Uterus (tissue), 4 donors: ENCODE measurements around the gene NDUFV3. TPM values are rescaled to one million over a fixed set of nuclear protein-coding genes. Genes with fewer than 3 reads are reported as not detected.
"Not testable (repeated sequence)": the region's sequence is repeated elsewhere in the genome, so short reads cannot be mapped to it uniquely, and the experiment has no call there.

Source experiments
- DNase-seq, 2 donors: peaks; one replicate each; pipeline ENCODE4 v3.0.0-alpha.2; 2019 to 2020
- H3K27ac ChIP-seq, 2 donors: fragments of 200-600 bp; sonication (generic); 1 replicate in 1 of 2; 2 replicates in 1 of 2; pipeline ENCODE4 v1.5.1; 2016 to 2018
- H3K27me3 ChIP-seq, 2 donors: fragments of 200-600 bp; sonication (generic); one replicate each; pipeline ENCODE4 v1.5.1; 2018 to 2019; ENCODE audit warnings: control low read depth in 1 of 2
- H3K36me3 ChIP-seq, 2 donors: fragments of 200-600 bp; sonication (generic); one replicate each; pipeline ENCODE4 v1.5.1; 2019; ENCODE audit warnings: control low read depth in 1 of 2
- H3K4me1 ChIP-seq, 2 donors: fragments of 200-600 bp; sonication (generic); one replicate each; pipeline ENCODE4 v1.5.1; 2018 to 2019; ENCODE audit warnings: control low read depth in 1 of 2
- H3K4me3 ChIP-seq, 2 donors: fragments of 200-600 bp; sonication (generic); 1 replicate in 1 of 2; 2 replicates in 1 of 2; pipeline ENCODE4 v1.5.1; 2018 to 2019; ENCODE audit warnings: mild to moderate bottlenecking in 1 of 2
- H3K9me3 ChIP-seq, 2 donors: fragments of 200-600 bp; sonication (generic); one replicate each; pipeline ENCODE4 v1.5.1; 2019; ENCODE audit warnings: control low read depth in 1 of 2
- CTCF ChIP-seq, 4 experiments: fragments of 200-600 bp in 2 of 4; fragments of 450-650 bp in 2 of 4; sonication (generic) in 2 of 4; IDR thresholded peaks; one replicate each; pipeline ENCODE4 v1.5.1; 2016 to 2019; ENCODE audit warnings: antibody characterized with exemption in 4 of 4, mild to moderate bottlenecking in 2 of 4, moderate library complexity in 1 of 4
- POLR2A ChIP-seq, 2 donors: fragments of 450-650 bp; IDR thresholded peaks; one replicate each; pipeline ENCODE4 v1.6.1; 2016; ENCODE audit warnings: antibody characterized with exemption in 2 of 2, mild to moderate bottlenecking in 1 of 2, moderate library complexity in 1 of 2
- intact Hi-C: fragments of 100-400 bp; cut with DNase I; formaldehyde crosslinking; loops from one replicate; pipeline ENCODE4 v1.15.1; 2023; ENCODE audit warnings: low total_unique reads
- total RNA-seq, 4 donors: library from RNA; depleted of rRNA in 3 of 4; stranded (reverse); fragments of >200 nt in 3 of 4; gene quantifications; one replicate each; pipeline versions ENCODE4 v1.1.0 to v1.2.4, GENCODE V29; 2014 to 2023
- donor health status: DM: yes; HTN: yes; CAD: no.

The NDUFV3 gene
- total RNA-seq, 4 donors from 2014 or later: 41.5 to 55.9 (median 45.7) TPM

GRCh38 chr21:42847051-42847707 is 45.9 kb upstream of the NDUFV3 start:
- no peak overlapping the region for H3K4me3 ChIP-seq
- no peaks in the 10 kb centered on the region for H3K9me3 ChIP-seq
- H3K36me3 ChIP-seq: no peaks in the 10 kb centered on the region
- TF ChIP-seq POLR2A (IDR thresholded peaks at IDR 0.05) (no peak), CTCF (IDR thresholded peaks at IDR 0.05) (no peak)
- intact Hi-C loops: no loop called here
- no peak for DNase-seq
- no peaks in the 10 kb centered on the region for H3K4me1 ChIP-seq
- H3K27ac ChIP-seq: no peak overlapping the region
- no peaks in the 10 kb centered on the region for H3K27me3 ChIP-seq

DNA sequence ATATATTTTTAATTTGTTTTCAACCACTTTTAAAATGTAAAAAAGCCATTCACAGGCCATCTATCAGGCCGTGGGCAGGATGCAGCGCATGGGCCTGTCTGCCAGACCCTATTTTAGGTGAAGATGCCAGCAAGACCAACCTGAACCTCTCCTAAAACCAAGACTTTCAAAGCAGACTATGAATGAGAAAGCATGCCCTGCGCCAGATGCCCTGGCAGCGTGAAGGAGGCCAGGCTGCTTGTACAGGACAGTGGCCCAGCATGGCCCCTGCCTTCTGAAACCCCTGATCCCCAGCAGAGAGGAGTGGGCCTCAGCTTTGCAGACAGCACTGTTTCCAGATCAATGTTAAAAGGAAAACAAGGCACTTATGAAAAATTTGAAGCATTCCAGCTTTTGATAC is 45.4 kb upstream of the NDUFV3 start:
- Histone ChIP-seq H3K27me3 (no peaks in the 10 kb centered on the region), H3K36me3 (no peaks in the 10 kb centered on the region), H3K9me3 (no peaks in the 10 kb centered on the region), H3K4me1 (no peaks in the 10 kb centered on the region), H3K4me3 (no peak overlapping the region), H3K27ac (no peak overlapping the region)
- intact Hi-C loops: no loop called here
- DNase-seq: no peak
- no peak for TF ChIP-seq POLR2A (IDR thresholded peaks at IDR 0.05)
- TF ChIP-seq CTCF (IDR thresholded peaks at IDR 0.05): no peak

DNA sequence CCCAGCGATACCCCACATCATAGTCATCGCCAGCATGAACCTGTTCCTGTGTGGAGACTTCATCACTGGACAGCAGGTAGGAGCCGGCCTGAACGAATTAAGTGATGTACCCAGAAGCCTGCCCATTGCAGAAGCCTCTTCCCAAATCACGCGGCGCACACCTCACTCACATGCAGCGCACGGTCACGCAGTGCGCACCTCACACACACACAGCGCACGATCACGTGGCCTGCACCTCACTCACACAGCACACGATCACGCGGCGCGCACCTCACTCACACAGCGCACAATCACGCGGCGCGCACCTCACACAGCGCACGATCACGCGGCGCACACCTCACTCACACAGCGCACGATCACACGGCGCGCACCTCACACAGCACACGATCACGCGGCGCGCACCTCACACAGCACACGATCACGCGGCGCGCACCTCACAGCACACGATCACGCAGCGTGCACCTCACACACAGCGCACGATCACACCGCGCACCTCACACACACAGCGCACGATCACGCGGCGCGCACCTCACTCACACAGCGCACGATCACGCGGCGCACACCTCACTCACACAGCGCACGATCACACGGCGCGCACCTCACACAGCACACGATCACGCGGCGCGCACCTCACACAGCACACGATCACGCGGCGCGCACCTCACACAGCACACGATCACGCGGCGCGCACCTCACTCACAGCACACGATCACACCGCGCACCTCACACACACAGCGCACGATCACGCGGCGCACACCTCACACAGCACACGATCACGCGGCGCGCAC is 44.8 kb upstream of the NDUFV3 start:
- DNase-seq, H3K4me1 ChIP-seq, intact Hi-C loops, H3K9me3 ChIP-seq, H3K27ac ChIP-seq, H3K27me3 ChIP-seq, H3K36me3 ChIP-seq, H3K4me3 ChIP-seq: not testable (repeated sequence)

DNA sequence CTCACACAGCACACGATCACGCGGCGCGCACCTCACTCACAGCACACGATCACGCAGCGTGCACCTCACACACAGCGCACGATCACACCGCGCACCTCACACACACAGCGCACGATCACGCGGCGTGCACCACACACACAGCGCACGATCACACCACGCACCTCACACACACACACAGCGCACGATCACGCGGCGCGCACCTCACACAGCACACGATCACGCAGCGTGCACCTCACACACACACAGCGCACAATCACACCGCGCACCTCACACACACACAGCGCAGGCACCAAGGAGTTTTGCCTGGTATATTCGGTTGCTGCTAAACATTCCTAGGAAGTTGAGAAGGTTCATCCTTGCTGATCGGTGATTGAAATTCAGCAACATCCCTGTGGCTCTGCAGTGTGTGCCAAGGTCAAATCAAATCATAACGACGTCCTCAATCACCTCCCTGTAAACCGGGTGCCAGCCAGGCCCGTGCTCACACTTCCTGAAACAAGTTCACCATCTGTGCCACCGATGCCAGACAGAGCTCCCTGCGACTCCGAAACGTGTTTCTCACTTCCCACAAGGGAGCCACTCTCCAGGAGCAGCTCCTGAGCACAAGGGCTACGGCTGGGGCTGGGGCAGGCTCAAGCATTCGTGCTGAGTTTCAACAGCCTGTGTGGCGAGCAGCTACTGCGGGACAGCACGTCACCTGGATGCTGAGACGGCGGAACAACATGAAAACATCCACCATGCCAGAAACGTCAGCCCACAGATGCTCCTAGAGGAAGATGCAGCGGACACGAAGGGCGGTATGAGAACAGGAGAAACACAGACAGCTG is 44.0 kb upstream of the NDUFV3 start:
- Histone ChIP-seq H3K27ac (no peak overlapping the region), H3K27me3 (no peaks in the 10 kb centered on the region), H3K4me1 (no peaks in the 10 kb centered on the region), H3K9me3 (no peaks in the 10 kb centered on the region), H3K36me3 (no peaks in the 10 kb centered on the region), H3K4me3 (no peak overlapping the region)
- intact Hi-C loops: no loop called here
- TF ChIP-seq POLR2A (IDR thresholded peaks at IDR 0.05): no peak
- TF ChIP-seq CTCF (IDR thresholded peaks at IDR 0.05): no peak
- DNase-seq: no peak

GRCh38 chr21:42849759-42850412 is 43.2 kb upstream of the NDUFV3 start:
- Histone ChIP-seq H3K36me3 (no peaks in the 10 kb centered on the region), H3K9me3 (no peaks in the 10 kb centered on the region), H3K4me3 (no peak overlapping the region), H3K27me3 (no peaks in the 10 kb centered on the region), H3K4me1 (no peaks in the 10 kb centered on the region), H3K27ac (no peak overlapping the region)
- no peak for TF ChIP-seq CTCF (IDR thresholded peaks at IDR 0.05)
- no peak for TF ChIP-seq POLR2A (IDR thresholded peaks at IDR 0.05)
- intact Hi-C loops: no loop called here
- no peak for DNase-seq
